GM21619 (cell line): ENCODE measurements around the gene MBD6.
"Not testable (repeated sequence)": the region's sequence is repeated elsewhere in the genome, so short reads cannot be mapped to it uniquely, and the experiment has no call there.

Source experiments
- ATAC-seq: cut with Tn5 transposase; IDR thresholded peaks from one replicate; pipeline ENCODE4 v1.9.1; 2021; ENCODE audit not compliant: unreplicated experiment

Gene MBD6

DNA sequence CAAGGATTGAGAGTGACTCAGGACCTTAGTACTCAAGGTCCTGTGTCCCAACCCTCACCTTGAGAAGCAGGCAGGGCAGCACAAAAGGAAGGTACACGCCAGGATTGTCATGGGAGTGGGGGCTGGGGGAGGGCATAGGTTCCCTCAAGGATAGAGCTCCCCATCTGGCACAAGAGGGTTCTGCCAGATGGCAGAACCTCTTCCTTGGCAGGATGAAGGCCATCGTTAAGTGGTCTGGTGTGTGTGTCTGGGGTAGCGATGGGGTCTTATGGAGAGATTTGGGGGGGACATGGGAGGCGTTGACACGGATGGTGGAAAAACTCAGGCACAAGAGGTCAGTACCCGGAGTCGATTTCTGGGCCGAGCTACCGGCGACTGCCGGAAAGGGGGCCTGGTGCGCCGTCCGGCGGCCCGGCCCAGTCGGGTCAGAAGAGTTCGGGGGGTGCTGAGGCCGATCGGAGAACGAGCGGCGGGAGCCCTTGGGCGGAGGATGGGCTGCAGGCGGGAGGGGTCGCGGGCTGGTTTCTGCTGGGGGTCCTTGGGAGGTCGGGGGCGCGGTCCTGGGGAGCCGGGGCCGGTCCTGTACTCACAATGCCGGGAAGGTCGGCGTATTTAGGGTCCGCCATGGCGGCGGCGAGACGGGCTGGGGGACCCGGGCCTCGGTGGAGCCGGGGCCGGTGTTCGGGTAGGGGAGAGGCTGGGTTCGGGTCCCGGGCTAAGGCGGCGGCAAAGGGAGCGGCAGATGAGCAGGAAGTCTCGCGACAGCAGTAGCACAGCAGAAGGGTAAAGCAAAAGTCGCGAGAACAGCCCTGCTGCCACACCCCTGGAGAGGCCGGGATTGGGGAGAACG lies 24.0 kb downstream of the MBD6 start, which contains the start of gene DCTN2:
TSS of gene DCTN2 (minus strand) at position 755 of the 850 bp plus-strand sequence. CDS start at position 626, 129 bp downstream.
- ATAC-seq, result peak; percentile 99

DNA sequence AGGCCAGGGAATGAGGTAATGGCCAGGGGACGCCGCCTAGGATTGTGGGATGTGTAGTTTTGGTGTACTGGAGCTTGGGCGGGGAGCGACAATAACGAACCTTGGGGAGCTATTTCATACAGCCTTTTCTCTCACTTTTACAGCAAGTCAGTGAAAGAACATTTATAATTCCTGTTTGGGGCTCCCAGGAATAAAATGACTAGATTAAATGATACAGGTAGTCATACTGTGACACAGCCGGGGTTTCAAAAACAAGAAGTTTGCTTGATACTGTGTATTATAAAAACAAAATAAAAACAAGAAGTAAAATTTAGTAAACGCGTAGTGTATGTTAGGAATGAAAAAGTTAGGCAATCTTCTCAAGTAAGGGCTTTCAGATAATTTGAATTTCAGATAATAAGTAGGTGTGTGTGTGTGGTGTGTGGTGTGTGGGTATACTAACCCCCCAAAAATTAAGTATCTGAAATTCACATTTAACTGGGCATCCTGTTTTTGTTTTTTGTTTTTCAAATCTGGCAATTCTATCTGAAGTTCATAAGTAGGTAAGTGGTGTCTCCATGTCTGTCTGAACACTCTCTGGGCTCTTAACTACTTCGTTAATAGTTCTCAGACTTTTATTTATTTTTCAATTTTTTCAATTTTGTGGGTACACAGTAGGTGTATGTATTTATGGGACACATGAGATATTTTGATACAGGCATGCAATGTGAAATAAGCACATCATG lies 24.8 kb downstream of the MBD6 start:
- no peak for ATAC-seq

DNA sequence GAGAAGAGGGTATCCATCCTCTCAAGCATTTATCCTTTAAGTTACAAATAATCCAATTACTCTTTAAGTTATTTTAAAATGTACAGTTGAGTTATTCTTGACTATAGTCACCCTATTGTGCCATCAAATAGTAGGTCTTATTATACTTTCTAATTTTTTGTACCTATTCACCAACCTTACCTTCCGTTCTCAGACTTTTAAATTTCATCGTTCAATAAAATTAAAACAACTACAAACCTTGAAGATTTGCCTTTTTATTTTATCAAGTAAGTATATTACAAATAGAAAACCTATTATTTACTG lies 25.3 kb downstream of the MBD6 start:
- ATAC-seq, result no peak

DNA sequence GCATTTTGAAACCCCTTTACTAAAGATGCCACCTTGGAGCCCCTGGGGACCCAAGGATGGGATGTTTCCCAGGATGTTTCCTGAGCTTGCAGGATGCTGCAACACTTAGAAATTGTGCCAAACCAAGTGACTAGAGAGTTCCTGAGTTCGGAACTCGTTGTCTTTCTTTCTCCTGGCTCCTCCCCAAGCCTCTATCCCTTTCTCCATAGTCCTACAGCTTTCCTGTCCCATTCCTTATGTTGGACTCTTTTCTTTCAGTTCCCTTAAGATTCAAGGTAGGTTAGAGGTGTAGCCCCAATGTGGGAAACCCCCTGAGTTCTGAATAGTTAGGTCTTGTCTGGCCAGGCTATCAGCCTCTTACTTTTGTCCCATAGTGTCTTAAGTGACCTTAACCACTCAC lies 25.9 kb downstream of the MBD6 start:
- no peak for ATAC-seq

DNA sequence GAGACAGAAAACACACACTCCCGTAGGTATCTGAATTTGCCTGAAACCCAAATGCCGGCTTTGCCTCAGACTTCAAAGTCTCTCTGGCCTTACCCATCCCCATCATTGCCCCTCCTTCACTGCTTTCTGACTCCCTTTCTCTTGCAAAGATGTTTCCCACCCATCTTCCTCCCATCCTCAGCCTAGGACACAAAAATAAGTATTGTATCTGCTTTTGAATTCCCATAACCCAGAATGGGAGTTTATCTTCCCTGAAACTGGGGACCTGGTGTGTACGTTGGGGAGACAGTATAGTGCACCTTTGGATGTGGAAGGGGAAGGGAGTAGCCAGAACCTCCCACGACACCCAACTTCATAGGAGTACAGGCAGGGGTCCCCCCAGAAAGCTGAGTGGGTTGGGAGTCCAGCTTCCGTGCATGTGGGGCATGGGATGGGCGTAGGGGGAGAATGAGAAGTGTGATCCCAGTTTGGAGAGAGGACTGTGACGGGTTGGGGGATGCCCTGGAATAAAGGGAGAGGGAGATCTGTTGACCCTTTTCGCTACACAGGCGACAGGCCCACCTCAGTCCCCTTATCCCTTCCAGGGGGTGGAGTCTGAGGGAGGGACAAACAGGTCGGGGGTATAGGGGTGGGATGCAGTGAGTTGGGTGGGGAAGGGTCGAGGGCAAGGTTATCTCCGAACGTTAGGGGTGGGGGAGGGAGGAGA lies 26.7 kb downstream of the MBD6 start:
- no peak for ATAC-seq

DNA sequence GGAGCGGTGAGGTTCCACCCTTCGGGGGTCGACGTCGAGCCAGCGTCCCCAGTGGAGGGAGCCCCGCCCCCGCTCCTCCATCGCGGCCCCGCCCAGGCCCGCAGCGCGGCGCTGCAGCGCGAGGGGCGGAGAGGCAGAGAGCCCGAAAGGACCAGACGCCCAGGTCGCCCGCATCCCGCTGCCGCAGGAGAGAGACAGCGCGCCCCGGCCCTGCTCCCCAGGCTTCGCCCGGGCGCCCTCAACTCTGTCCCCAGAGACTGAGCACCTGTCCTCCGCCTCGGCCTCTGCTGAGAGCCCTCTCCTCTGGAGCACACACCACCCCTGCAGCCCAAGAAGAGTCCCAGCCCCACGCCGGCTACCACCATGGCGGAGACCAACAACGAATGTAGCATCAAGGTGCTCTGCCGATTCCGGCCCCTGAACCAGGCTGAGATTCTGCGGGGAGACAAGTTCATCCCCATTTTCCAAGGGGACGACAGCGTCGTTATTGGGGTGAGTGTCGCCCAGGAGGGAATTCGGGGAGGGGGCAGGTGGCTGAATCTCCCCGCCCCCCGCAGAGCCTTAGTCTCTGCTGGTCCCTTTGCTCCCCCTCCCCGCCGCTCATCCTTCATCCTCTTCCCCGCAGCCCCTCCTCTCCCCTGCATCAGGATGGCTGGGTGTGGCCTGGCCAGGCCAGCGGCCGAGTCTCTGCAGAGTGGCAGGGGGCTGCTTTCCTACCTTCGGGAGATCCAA lies 27.5 kb downstream of the MBD6 start, which contains the start of gene KIF5A:
TSS of gene KIF5A (plus strand) at position 136 of the 732 bp plus-strand sequence. CDS start at position 364, 228 bp downstream.
- ATAC-seq, result no peak

DNA sequence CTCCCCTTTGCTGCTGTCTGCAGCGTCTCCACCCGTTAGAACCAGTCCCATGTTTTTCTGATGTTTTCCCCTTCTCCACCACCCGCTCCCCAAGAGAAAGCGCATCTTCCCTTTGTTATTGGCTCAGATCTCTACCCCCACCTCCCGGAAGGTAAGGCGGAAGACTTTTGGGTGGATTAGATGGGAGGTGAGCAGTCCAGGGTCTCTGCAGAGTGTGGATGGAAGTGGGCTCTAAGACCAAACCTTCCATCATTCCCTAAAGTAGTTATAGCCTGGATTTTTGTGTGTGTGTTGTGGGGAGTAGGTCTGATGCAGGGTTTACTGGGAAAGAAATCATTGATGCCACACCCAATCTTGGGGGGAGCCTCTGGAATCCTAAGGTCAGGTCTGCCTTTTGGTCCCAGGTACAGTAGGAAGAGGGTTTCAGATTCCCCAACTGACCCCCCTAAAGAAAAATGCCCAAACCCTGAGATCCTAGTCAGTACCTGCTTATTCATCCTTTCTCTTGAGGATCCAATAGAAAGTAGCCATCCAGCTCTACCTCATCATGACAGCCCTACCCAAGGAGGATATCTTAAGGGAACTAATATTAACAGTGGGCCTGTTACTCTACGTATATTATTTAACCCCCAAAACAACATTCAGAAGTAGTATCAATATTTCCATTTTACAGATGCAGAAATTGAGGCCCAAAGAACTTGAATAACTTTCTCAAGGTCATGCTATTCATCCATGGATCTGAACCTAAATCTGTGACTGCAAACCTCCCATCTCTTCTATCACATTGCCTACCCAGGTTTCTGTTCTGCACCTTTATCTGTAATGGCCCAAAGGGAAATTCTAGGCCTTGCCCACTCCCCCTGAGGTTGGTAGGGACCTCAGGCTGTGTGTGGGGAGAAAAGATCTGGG lies 28.3 kb downstream of the MBD6 start:
- no peak for ATAC-seq

DNA sequence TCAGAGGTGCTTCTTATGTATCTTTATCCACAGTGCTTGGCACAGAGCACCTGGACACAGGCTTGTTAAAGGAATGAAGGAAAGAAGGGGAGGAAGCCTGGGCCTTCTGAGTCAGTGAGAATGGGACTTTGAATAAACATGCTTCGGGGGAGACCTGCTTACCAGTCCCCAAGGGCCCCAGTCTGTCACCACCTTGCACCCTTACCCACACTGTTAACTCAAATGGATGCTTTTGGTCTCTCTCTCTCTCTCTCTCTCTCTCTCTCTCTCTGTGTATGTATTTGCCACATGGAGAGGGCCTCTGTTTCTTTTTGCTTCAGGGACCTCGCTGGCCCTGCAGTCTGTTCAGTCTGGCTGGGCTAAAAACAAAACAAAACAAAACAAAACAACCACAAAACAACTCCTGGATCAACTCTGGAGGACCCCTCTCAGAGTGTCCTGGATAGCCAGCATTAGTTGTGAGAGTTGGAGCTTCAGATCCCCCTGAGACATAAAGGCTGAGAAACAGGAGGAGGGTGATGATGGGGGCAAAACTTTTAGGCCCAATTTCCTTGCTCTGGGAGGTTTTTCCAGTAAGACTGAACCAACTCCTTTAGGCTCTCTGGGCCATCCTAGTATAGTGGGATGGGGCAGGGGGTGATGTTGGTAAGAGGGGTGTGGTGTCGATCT lies 29.1 kb downstream of the MBD6 start:
- no peak for ATAC-seq

DNA sequence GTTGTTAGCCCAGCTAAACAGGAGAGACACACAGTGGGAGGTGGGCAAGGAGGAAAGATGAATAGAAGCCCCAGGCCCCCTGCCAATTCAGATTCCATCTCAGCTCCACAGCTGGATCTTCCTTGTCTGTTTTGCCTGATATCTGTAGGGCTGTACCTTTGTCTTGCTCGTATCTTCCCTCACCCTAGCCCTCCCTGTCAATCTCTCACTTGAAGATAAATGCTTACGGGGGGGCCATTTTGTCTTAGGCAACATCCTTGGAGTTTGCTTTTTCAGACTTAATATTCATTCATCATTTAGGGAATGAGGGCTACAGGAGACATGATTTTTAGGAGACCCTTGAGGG lies 29.7 kb downstream of the MBD6 start:
- ATAC-seq, result no peak

DNA sequence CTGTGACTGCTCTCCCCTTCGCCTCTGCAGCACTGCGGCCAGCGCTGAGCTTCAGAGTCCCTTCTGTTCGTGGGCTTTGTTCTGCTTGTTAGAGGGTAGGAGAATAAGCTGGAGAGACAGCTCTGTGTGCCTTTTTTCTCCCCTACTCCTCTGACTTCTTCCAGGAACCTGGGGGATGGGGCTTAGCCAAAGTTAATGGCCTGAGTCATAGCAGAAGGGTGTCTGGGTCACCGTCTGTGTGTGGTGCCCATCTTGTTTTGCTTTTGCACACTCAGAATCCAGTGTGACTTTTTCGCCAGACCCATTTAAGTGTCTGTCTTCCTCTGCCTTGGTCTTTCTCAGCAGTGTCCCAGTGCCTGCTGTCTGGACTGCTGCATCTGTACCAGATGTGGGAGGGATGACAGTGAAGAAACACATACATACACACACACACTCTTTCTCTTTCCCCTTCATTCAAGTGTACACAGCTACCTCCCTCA lies 30.2 kb downstream of the MBD6 start:
- ATAC-seq, result no peak

DNA sequence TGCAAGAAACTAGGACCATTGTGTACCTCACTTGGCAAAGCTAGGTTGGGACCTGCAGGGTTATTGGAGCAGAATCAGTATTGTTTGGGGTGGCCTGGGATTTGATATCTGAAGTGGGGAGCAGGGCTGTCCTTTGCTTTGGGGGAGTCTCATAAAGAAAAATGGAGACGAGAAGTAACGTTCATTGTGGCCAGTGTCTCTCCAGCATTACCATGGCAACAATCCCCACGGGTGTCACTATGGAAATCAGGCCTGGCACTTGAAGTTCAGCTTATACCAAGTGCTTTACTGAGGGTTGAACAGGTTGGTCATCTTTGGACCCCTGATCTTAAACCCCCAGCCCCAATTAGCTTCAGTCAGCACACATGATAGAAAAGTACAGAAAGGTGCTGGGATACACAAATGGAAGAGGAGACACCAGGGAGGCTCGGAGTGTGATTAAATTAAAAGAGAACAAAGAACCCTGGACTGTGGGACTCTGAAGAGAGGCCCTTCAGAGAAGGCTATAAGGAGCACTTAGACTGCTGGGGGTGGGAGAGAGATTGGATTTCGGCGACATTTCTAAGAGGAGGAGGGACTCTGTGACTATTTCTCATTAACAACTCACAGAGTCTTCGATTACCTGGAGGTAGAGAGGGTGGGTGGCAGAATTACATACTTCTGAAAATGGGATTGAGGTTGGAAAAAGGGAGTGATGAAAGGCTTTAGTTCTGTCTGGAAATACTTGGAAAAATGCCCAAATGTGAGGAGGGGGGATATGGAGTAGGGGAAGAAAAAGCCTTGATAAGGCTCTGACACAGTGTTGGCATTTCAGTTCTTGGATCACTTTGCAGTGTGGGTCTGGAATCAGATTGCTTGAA lies 30.9 kb downstream of the MBD6 start:
- ATAC-seq, result no peak

DNA sequence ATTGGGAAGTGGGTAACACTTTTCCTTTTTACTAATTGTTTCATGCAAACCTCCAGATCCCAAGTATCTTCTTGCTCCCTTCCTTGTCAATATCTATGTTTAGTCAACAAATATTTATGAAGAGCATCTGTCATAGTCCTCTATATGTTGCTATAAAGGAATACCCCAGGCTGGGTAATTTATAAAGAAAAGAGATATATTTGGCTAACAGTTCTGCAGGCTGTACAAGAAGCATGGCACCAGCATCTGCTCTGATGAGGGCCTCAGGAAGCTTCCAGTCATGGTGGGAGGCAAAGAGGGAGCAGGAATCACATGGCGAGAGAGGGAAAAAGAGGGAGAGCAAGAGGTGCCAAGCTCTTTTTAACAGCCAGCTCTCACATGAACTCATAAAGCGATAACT lies 31.8 kb downstream of the MBD6 start:
- no peak for ATAC-seq

DNA sequence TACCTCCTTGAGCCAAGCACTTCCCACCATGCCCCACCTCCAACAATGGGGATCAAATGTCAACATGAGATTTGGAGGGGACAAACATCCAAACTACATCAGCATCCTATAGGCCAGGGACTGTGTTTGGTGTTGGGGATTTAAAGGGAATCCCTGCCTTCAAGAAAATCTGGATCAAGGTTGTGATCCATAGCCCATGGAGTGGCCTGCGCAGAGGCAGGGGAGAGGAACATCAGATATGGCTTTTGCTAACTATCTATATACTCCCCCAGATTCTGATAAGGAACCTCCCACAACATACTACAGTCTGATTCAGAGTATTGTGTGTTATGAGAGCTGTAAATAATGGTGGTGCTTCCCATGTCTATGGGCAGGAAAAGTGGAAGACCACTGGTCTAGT lies 32.3 kb downstream of the MBD6 start:
- ATAC-seq, result no peak

DNA sequence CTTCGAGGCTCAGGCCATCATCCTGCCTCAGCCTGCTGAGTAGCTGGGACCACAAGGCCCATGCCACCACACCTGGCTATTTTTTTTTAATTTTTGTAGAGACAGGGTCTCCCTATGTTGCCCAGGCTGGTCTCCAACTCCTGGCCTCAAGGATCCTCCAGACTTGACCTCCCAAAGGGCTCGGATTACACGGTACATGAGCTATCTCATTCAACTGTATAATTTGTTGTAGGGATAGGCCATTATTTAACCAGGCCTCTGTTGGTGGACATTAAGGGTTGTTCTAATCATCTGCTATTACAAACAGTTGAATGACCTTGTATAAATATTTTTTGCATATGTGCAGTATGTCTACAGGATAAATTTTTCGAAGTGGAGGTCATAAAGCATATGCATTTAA lies 36.2 kb downstream of the MBD6 start:
- ATAC-seq, result no peak

DNA sequence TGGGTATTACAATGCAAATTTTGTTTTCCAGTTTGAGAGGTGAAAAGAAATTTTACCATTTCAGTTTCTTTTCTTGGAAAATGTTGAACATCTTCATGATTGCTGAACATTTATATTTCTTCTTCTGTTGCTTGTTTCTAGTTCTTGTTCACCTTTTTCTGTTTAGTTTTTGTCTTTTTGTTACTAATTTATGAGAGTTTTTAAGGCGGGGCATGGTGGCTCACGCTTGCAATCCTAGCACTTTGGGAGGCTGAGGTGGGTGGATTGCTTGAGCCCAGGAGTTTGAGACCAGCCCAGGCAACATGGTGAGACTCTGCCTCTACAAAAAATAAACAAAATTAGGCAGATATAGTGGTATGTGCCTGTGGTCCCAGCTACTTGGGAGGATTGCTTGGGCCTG lies 37.9 kb downstream of the MBD6 start:
- ATAC-seq, result no peak

DNA sequence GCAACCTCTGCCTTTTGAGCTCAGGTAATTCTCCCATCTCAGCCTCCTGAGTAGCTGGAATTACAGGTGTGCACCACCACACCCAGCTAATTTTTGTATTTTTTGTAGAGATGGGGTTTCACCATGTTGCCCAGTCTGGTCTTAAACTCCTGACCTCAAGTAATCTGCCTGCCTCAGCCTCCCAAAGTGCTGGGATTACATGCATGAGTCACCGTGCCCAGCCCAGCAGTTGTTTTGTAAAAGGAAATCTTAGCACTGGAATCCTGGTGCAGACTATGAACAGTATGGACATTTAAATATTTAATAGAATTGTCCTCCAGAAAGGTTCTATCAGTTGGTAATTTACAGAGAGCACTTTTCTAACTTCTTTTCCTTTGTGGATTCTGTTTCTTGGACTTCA lies 38.5 kb downstream of the MBD6 start:
- not testable (repeated sequence) for ATAC-seq

DNA sequence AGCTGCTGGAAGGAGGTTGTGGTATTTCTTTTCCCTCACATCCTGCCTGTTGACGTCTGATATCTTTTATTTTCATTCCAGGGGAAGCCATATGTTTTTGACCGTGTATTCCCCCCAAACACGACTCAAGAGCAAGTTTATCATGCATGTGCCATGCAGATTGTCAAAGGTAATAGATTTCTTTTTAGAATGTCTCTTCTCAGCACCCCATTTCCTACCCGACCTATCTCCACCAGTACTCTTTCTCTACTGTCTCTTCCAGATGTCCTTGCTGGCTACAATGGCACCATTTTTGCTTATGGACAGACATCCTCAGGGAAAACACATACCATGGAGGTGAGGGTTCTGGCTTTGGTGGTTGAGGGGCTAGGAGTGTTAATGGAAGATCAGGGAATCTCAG lies 40.7 kb downstream of the MBD6 start:
- no peak for ATAC-seq

DNA sequence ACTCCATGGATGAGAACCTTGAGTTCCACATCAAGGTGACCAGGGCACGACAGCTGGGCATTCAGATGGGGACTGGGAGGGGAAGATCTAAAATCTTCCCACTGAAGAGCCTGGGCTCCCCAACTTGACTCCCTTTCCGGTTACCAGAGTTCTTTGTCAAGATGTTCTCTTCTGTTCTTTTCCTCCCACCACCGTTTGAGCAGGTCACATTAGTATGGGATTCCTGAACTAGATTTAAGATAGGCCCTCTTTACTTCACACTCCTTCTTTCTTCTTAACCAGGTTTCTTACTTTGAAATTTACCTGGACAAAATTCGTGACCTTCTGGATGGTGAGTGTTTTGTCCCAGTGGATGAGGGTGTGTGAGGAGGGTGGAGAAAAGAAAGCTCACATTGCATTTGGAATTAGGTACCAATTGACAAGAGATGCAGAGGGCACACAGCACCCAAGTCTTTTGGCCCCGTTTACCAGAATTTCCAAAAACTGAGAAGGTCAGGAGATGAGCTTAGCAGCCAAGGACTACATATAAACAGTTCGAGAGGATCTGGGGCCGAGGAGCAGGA lies 41.6 kb downstream of the MBD6 start:
- no peak for ATAC-seq
